ENCODE measurements around the gene CFAP20.
A peak's percentile ranks its signal among the peaks of the same experiment; 100 is the strongest.

The CFAP20 gene

GRCh38 chr16:58125781-58126335, 3.3 kb downstream of the CFAP20 start:
- H2AK5ac ChIP-seq (ENCODE audit: low read length, severe bottlenecking) = no peak overlapping the region
- H3K18ac ChIP-seq (ENCODE audit: low read depth in 1 of 2, low read length in 2 of 2) = no peak overlapping the region
- no peak overlapping the region for H2BK5ac ChIP-seq (ENCODE audit: low read depth, low read length, poor library complexity, severe bottlenecking)
- H4K8ac ChIP-seq (ENCODE audit: low read length) = no peak overlapping the region
- H3K4me2 ChIP-seq (ENCODE audit: low read length, poor library complexity, severe bottlenecking) = no peak overlapping the region
- H3K4me1 ChIP-seq (ENCODE audit: control insufficient read depth, insufficient read depth, low read depth, low read length) = peaks cover 16% of the 10 kb centered on the region
- H3K4me3 ChIP-seq (ENCODE audit: insufficient read depth in 1 of 2, low read depth in 1 of 2, low read length in 2 of 2) = no peak overlapping the region
- H4K91ac ChIP-seq (ENCODE audit: low read length) = no peak overlapping the region
- 91% methylated on average over 10 of the region's 10 CpGs for WGBS
- no peak overlapping the region for H2BK12ac ChIP-seq (ENCODE audit: low read length in 2 of 2)
- DNase-seq = peak; percentile 46
- H2BK120ac ChIP-seq (ENCODE audit: low read depth, low read length) = no peak overlapping the region
- H2AFZ ChIP-seq (ENCODE audit: low read depth, low read length) = no peak overlapping the region
- no peaks in the 10 kb centered on the region for H3K9me3 ChIP-seq (ENCODE audit: control insufficient read depth, low read length)
- no peaks in the 10 kb centered on the region for H3K79me1 ChIP-seq (replicated peaks; ENCODE audit: low read length, poor library complexity, severe bottlenecking)
- no peak overlapping the region for H3K23ac ChIP-seq (ENCODE audit: low read length in 2 of 2)
- no peak overlapping the region for H3K27ac ChIP-seq (ENCODE audit: low read length, poor library complexity, severe bottlenecking)
- H2BK15ac ChIP-seq (ENCODE audit: low read depth, poor library complexity, severe bottlenecking) = no peak overlapping the region
- H3K27me3 ChIP-seq (ENCODE audit: control insufficient read depth in 1 of 2, insufficient read depth in 1 of 2, low read length in 2 of 2) = no peaks in the 10 kb centered on the region
- H3K4ac ChIP-seq (ENCODE audit: low read depth in 1 of 2, low read length in 2 of 2) = no peak overlapping the region
- no peaks in the 10 kb centered on the region for H3K36me3 ChIP-seq (ENCODE audit: control insufficient read depth in 1 of 2, insufficient read depth in 2 of 2, low read depth in 1 of 2, low read length in 2 of 2)
- no peak overlapping the region for H3K14ac ChIP-seq (ENCODE audit: low read length in 2 of 2)
- peak overlapping the region; percentile 95 for H3K9ac ChIP-seq (ENCODE audit: low read length)

- no peak overlapping the region for H3K18ac ChIP-seq (ENCODE audit: low read depth in 1 of 2, low read length in 2 of 2)
- DNase-seq = no peak
- no peak overlapping the region for H3K4ac ChIP-seq (ENCODE audit: low read depth in 1 of 2, low read length in 2 of 2)
Measured at GRCh38 chr16:58125041-58125440, 4.1 kb downstream of the CFAP20 start.

DNA sequence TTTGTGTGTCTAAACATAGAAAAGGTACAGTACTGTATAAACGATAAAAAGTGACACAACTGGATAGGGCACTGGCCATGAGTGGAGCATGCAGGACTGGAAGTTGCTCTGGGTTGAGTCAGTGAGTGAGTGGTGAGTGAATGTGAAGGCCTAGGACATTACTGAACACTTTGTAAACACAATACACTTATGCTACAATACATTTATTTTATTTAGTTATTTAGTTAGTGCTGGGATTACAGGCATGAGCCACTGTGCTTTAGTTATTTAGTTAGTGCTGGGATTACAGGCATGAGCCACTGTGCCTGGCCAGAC, 4.6 kb downstream of the CFAP20 start:
- 38% methylated on average over 1 of the region's 1 CpG for WGBS
- peak overlapping the region; percentile 21 for H3K9ac ChIP-seq (ENCODE audit: low read length)
- no peak overlapping the region for H3K27ac ChIP-seq (ENCODE audit: low read length, poor library complexity, severe bottlenecking)
- no peak overlapping the region for H2BK15ac ChIP-seq (ENCODE audit: low read depth, poor library complexity, severe bottlenecking)
- H2BK5ac ChIP-seq (ENCODE audit: low read depth, low read length, poor library complexity, severe bottlenecking) = no peak overlapping the region
- H3K79me1 ChIP-seq (replicated peaks; ENCODE audit: low read length, poor library complexity, severe bottlenecking) = peaks cover under 1% of the 10 kb centered on the region
- H3K14ac ChIP-seq (ENCODE audit: low read length in 2 of 2) = no peak overlapping the region
- no peak overlapping the region for H4K8ac ChIP-seq (ENCODE audit: low read length)
- no peak overlapping the region for H2BK120ac ChIP-seq (ENCODE audit: low read depth, low read length)
- no peak overlapping the region for H3K18ac ChIP-seq (ENCODE audit: low read depth in 1 of 2, low read length in 2 of 2)
- no peaks in the 10 kb centered on the region for H3K36me3 ChIP-seq (ENCODE audit: control insufficient read depth in 1 of 2, insufficient read depth in 2 of 2, low read depth in 1 of 2, low read length in 2 of 2)
- no peak overlapping the region for H2AFZ ChIP-seq (ENCODE audit: low read depth, low read length)
- H3K4me1 ChIP-seq (ENCODE audit: control insufficient read depth, insufficient read depth, low read depth, low read length) = peaks cover 16% of the 10 kb centered on the region
- no peak overlapping the region for H3K23ac ChIP-seq (ENCODE audit: low read length in 2 of 2)
- no peak overlapping the region for H3K4ac ChIP-seq (ENCODE audit: low read depth in 1 of 2, low read length in 2 of 2)
- no peak overlapping the region for H2BK12ac ChIP-seq (ENCODE audit: low read length in 2 of 2)
- H3K9me3 ChIP-seq (ENCODE audit: control insufficient read depth, low read length) = no peaks in the 10 kb centered on the region
- DNase-seq = peak; percentile 61
- H2AK5ac ChIP-seq (ENCODE audit: low read length, severe bottlenecking) = no peak overlapping the region
- H3K27me3 ChIP-seq (ENCODE audit: control insufficient read depth in 1 of 2, insufficient read depth in 1 of 2, low read length in 2 of 2) = no peaks in the 10 kb centered on the region
- no peak overlapping the region for H3K4me3 ChIP-seq (ENCODE audit: insufficient read depth in 1 of 2, low read depth in 1 of 2, low read length in 2 of 2)
- no peak overlapping the region for H4K91ac ChIP-seq (ENCODE audit: low read length)
- no peak overlapping the region for H3K4me2 ChIP-seq (ENCODE audit: low read length, poor library complexity, severe bottlenecking)

More at GRCh38 chr16:58125041-58125440, 4.1 kb downstream of the CFAP20 start:
- H3K4me3 ChIP-seq (ENCODE audit: insufficient read depth in 1 of 2, low read depth in 1 of 2, low read length in 2 of 2) = no peak overlapping the region
- no peaks in the 10 kb centered on the region for H3K27me3 ChIP-seq (ENCODE audit: control insufficient read depth in 1 of 2, insufficient read depth in 1 of 2, low read length in 2 of 2)
- no peak overlapping the region for H2BK15ac ChIP-seq (ENCODE audit: low read depth, poor library complexity, severe bottlenecking)
- no peak overlapping the region for H3K23ac ChIP-seq (ENCODE audit: low read length in 2 of 2)
- H3K4me1 ChIP-seq (ENCODE audit: control insufficient read depth, insufficient read depth, low read depth, low read length) = peaks cover 16% of the 10 kb centered on the region
- H3K9me3 ChIP-seq (ENCODE audit: control insufficient read depth, low read length) = no peaks in the 10 kb centered on the region
- H3K9ac ChIP-seq (ENCODE audit: low read length) = peak overlapping the region; percentile 21
- no peak overlapping the region for H2AK5ac ChIP-seq (ENCODE audit: low read length, severe bottlenecking)
- H3K36me3 ChIP-seq (ENCODE audit: control insufficient read depth in 1 of 2, insufficient read depth in 2 of 2, low read depth in 1 of 2, low read length in 2 of 2) = no peaks in the 10 kb centered on the region
- H4K91ac ChIP-seq (ENCODE audit: low read length) = no peak overlapping the region
- H3K4me2 ChIP-seq (ENCODE audit: low read length, poor library complexity, severe bottlenecking) = no peak overlapping the region
- no peak overlapping the region for H3K14ac ChIP-seq (ENCODE audit: low read length in 2 of 2)
- H3K27ac ChIP-seq (ENCODE audit: low read length, poor library complexity, severe bottlenecking) = no peak overlapping the region
- no peak overlapping the region for H4K8ac ChIP-seq (ENCODE audit: low read length)
- H2BK5ac ChIP-seq (ENCODE audit: low read depth, low read length, poor library complexity, severe bottlenecking) = no peak overlapping the region
- H3K79me1 ChIP-seq (replicated peaks; ENCODE audit: low read length, poor library complexity, severe bottlenecking) = no peaks in the 10 kb centered on the region
- 54% methylated on average over 3 of the region's 4 CpGs for WGBS
- no peak overlapping the region for H2AFZ ChIP-seq (ENCODE audit: low read depth, low read length)
- H2BK12ac ChIP-seq (ENCODE audit: low read length in 2 of 2) = no peak overlapping the region
- H2BK120ac ChIP-seq (ENCODE audit: low read depth, low read length) = no peak overlapping the region

GRCh38 chr16:58123896-58124600, 5.1 kb downstream of the CFAP20 start:
- 74% methylated on average over 5 of the region's 8 CpGs for WGBS

More at GRCh38 chr16:58123896-58124600, 5.1 kb downstream of the CFAP20 start:
- no peak for DNase-seq
- H2AK5ac ChIP-seq (ENCODE audit: low read length, severe bottlenecking) = no peak overlapping the region
- no peak overlapping the region for H3K27ac ChIP-seq (ENCODE audit: low read length, poor library complexity, severe bottlenecking)
- no peak overlapping the region for H2BK15ac ChIP-seq (ENCODE audit: low read depth, poor library complexity, severe bottlenecking)
- no peak overlapping the region for H2BK12ac ChIP-seq (ENCODE audit: low read length in 2 of 2)
- no peaks in the 10 kb centered on the region for H3K36me3 ChIP-seq (ENCODE audit: control insufficient read depth in 1 of 2, insufficient read depth in 2 of 2, low read depth in 1 of 2, low read length in 2 of 2)
- H4K8ac ChIP-seq (ENCODE audit: low read length) = no peak overlapping the region
- no peaks in the 10 kb centered on the region for H3K9me3 ChIP-seq (ENCODE audit: control insufficient read depth, low read length)
- no peak overlapping the region for H2BK5ac ChIP-seq (ENCODE audit: low read depth, low read length, poor library complexity, severe bottlenecking)
- peak overlapping the region; percentile 21 for H3K9ac ChIP-seq (ENCODE audit: low read length)
- no peak overlapping the region for H3K23ac ChIP-seq (ENCODE audit: low read length in 2 of 2)
- H2BK120ac ChIP-seq (ENCODE audit: low read depth, low read length) = no peak overlapping the region
- no peaks in the 10 kb centered on the region for H3K27me3 ChIP-seq (ENCODE audit: control insufficient read depth in 1 of 2, insufficient read depth in 1 of 2, low read length in 2 of 2)
- H3K79me1 ChIP-seq (replicated peaks; ENCODE audit: low read length, poor library complexity, severe bottlenecking) = peaks cover 4% of the 10 kb centered on the region
- no peak overlapping the region for H3K4me2 ChIP-seq (ENCODE audit: low read length, poor library complexity, severe bottlenecking)
- no peak overlapping the region for H2AFZ ChIP-seq (ENCODE audit: low read depth, low read length)
- no peak overlapping the region for H3K4ac ChIP-seq (ENCODE audit: low read depth in 1 of 2, low read length in 2 of 2)
- H3K18ac ChIP-seq (ENCODE audit: low read depth in 1 of 2, low read length in 2 of 2) = no peak overlapping the region
- peaks cover 16% of the 10 kb centered on the region for H3K4me1 ChIP-seq (ENCODE audit: control insufficient read depth, insufficient read depth, low read depth, low read length)
- no peak overlapping the region for H3K14ac ChIP-seq (ENCODE audit: low read length in 2 of 2)
- H4K91ac ChIP-seq (ENCODE audit: low read length) = no peak overlapping the region
- H3K4me3 ChIP-seq (ENCODE audit: insufficient read depth in 1 of 2, low read depth in 1 of 2, low read length in 2 of 2) = no peak overlapping the region
